Measurements from ENCODE around the gene FYN.
"Not testable (repeated sequence)": the region's sequence is repeated elsewhere in the genome, so short reads cannot be mapped to it uniquely, and the experiment has no call there.

FYN gene

DNA sequence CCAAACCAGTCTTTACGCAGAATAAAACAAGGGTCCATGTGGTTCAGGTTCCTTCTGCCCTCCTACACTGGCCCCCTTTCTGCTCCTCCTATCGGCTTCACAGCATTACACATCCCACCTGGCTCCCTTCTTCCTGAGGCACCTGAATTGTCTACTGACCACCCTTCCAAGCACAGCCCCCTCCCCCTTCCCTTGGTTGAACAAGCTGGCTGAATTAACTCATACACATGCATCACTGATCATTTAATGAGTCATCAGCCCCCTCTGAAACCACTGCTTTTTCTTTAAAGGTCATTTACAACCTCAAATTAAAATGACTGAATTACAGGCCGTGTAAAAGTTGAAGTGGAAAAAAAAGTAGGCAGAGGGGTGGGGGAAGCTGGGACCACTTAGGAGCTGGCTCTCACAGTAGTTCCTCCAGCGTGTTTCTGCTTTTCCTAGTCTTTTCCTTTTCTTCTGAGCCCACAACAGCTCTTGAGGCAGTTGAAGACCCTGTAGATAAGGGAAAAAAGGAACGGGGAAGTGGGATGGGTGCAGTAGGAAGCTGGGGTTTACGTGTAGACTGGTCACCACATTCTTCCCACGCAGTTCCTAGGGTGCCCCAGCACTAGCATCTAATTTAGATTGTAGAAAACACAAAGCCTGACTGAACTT is 67.6 kb downstream of the FYN start:
- DNase-seq, result peak; percentile 79

DNA sequence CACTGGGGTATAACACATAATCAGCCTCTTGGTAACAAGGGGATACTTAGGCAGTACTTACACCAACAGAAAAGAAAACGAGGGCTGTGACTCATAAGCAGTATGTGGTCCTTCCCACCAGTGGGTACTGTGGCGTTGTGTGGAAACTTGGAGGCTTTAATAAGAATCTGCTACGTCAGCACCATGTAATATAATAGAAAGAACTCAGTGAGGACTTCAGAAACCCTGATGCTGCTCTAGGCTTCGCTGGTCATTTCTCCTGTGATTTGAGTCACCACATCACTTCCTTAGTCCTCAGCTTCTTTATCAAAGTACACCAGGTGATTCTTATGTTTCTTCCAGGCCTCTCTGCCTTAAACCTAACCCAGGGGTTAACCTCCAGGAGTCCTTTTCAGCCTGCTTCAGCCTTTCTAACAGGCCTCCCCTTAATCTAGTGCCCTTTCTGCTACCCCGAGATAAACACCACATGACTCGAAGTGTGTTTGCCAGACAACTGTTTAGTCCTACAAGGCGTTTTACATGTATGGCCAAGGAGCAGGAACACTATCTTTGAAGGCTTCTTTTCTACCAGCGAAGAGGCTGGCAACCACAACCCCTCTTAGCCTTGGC is 68.5 kb downstream of the FYN start:
- peak; percentile 74 for DNase-seq

- no peak for DNase-seq
These were observed 69.4 kb downstream of the FYN start for GRCh38 chr6:111803804-111804203.

DNA sequence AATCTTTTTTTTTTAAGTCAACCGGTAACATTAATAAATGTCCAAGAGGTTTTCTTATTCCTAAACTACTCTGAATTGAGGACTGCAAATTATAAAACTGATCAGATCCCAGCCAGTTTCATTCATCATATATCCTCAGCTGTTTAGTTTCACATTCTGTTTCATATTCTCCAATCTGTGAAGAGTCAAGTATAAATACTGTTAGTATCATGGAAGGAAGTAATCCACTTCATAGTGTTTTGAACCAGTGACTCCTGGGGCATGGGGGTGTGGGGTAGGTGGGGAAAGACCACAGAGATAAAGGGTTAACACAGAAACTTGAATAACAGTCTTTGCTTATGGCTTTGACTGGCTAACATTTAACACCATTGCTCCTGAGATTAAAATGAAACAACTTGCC is 69.9 kb downstream of the FYN start:
- DNase-seq, result no peak

DNA sequence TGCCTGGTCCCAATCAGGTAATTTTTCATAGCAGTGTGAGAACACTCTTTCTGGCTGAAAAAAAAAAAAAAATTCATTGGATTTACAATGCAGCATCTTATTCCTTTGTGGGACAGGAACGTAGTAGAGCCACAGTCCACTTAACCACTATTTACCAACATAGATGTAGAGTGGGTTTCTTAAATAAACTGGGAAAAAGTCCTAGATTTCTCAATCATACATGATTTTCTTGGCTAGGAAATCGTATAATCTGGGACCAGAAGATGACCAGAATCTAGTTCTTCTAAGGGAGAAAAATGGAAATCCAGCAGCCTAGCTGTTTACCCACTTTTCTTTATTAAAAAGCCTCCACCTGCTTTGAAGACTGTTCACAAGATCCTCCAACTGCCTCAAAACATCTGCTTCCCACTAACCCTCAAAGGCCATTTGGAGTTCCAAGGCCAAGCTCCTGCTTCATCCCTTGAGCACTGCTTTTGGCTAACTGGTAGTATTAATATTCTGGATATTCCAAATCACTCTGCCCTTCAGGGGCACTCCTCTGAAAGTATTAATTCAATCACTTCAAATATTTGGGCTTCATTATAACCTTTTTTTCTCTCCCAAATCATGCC is 70.4 kb downstream of the FYN start:
- no peak for DNase-seq

DNA sequence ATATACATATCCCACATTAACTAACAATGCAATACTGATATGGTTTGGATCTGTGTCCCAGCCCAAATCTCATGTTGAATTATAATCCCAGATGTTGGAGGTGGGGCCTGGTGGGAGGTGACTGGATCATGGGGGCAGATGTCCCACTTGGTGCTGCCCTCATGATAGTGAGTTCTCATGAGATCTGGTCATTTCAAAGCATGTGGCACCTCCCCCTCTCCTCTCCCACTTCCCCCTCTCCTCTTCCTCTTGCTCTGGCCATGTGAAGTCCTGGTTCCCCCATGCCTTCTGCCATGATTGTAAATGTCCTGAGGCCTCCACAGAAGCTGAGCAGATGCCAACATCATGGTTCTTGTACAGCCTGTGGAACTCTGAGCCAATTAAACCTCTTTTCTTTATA is 71.2 kb downstream of the FYN start:
- DNase-seq, result no peak

- peak; percentile 60 for DNase-seq
These were observed 72.4 kb downstream of the FYN start for GRCh38 chr6:111800821-111801220.

DNA sequence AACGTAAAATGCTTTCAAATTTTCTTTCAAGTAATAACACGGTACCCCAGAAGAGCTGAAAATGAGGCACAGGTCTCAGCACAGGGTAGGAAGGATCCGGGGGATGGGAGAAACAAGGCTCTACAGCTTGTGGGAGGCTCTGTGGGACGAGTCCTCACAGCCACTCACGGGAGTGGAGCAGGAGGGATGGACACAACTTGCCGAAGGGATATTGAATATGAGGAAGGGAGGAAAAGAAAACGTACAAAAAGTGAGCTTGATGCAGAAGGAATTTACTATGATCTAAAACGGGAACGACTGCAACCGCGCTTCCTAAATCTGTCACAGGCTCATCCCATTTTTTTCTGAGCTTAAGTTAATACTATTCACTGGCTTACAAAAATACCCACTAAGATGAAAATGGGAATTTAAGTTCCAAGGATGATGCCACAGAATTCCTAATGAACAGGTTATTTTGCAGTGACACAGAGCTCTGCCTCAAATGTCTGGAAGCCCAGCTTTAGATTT is 72.9 kb downstream of the FYN start:
- DNase-seq, result no peak

DNA sequence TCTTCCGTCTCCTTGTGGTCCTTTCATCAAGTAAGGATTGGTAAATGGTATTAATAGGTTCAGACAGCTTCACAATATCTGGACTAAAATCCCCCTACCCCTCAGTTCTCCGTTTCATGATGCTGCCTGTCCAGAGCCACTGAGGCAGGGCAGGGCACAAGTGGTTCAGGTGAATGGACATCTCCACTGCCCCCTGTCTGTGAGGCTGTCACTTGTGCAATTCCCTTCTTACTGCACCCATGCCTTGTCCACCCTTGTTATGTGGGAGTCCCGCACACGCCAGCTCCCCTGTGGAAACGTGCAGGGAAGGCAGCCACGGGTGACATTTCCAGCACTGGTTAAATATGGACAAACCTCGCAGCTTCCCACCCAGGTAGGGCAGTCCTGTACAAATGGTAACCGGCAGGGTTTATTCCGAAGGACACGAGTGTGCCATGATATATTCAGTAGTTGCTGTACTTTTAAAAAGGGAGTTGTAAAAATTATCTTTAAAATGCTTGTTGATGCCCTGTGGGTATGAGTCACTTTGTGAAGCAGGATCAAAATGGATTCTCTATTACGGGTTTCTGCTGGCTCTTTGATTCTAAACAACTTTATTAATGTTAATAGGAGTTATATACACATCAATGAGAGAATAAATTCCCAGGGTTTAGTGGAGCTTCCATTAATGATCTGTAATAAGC is 73.5 kb downstream of the FYN start:
- no peak for DNase-seq

DNA sequence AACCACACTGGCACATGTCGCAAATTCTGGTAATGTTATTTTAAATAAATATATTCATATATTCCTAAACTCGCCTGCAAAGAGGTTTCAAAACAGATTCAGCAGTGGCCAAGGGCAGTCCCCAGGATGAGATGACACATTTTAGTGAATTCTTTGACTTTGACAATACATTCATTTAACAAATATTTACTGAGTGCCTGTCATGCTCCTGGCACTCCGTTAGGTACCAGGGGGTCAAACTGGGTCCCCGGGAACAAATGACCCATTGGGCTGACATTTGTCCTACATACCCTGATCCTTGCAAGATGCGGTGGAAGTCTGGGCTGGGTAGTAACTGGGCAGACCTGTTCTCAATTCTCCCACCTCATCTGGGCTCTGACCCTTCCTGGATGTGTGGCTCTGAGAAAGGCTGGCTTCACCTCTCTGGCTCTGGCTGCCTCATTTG is 74.9 kb downstream of the FYN start:
- DNase-seq, result no peak

DNA sequence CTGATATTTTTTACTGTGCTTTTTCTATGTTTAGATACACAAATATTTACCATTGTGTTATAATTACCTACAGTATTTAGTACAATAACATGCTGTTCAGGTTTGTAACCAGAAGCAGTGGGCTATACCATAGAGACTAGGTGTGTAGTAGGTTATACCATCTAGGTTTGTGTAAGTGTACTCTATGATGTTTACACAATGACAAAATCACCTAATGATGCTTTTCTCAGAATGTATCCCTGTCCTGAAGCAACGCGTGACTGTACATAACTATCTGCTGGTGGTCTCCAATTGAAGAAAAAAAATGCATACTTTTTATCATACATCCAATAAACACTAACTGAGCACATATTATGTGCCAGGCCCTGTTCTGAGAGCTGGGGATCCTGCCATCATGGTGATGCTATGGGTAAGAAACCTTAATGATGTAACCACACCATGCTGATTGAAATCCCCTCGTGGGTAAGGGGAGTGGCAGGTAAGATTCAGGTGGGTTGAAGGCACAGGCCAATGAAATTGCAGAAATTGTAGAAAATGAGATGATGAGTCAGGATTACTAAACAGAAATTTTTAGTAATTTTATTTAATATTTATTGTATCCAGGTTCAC is 76.8 kb downstream of the FYN start:
- no peak for DNase-seq

DNA sequence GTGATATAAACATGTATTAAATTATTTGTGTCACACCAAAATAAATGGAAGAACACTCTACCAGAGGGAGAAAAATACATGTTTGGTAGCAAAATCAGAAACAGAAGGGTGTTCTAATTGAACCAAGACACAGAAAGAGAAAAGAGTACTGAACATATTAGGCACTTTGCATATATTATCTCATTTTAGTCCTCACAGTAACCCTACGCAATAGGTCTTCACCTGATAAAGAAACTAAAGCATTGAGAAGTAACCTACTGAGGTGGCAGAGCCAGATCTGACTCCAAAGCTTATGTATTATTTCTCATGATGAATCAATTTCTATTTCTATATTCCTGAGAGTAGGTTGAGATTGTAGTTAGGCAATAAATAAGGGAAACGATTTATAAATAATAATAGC is 77.7 kb downstream of the FYN start:
- no peak for DNase-seq

DNA sequence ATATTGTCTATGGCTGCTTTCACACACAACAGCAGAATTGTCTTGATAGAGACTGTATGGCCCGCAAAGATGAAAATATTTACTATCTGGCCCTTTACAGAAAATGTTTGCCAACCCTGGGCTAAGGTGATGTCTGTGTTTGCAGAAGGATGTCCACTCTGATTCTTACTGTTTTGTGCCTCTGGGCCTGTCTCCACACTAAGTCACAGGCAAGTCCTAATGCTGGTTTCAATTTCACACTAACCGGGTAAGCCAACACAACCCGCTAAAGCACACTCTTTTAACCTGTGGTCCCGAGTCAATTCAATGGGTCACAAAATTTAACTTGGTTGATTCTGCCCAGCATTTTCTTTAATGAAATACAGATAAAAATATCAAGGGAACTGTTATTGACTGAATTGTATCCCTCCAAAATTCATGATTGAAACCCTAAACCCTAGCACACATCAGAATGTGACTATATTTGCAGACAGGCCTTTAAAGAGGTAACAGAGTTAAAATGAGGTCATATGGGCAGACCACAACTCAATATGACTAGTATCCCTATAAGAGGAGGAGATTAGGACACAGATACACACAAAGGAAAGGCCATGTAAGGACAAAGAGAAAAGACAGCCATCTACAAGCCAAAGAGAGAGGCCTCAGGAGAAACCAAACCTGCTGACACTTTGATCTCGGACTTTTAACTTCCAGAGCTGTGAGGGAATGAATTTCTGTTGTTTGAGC is 78.4 kb downstream of the FYN start:
- no peak for DNase-seq

- no peak for DNase-seq
These were observed 79.0 kb downstream of the FYN start for GRCh38 chr6:111794300-111794699.

DNA sequence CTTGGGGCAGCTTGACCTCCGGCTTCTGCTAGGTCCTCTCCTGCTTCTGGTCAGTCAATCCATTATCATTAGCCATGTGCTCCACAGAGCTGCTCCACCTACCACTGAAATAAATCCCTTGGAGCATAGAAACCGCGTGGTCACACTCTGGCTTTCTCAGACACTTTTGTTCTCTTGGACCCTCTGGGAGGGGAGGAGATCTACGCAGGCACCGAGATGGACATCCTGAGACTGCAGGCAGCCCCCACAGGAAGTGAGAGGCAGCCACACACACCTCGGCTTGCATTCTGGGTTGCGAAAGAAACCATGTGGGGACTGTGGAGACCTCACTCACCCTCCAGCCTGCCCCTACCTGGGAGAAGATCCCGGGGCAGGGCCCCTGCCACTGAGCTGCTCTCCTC is 79.5 kb downstream of the FYN start:
- no peak for DNase-seq

DNA sequence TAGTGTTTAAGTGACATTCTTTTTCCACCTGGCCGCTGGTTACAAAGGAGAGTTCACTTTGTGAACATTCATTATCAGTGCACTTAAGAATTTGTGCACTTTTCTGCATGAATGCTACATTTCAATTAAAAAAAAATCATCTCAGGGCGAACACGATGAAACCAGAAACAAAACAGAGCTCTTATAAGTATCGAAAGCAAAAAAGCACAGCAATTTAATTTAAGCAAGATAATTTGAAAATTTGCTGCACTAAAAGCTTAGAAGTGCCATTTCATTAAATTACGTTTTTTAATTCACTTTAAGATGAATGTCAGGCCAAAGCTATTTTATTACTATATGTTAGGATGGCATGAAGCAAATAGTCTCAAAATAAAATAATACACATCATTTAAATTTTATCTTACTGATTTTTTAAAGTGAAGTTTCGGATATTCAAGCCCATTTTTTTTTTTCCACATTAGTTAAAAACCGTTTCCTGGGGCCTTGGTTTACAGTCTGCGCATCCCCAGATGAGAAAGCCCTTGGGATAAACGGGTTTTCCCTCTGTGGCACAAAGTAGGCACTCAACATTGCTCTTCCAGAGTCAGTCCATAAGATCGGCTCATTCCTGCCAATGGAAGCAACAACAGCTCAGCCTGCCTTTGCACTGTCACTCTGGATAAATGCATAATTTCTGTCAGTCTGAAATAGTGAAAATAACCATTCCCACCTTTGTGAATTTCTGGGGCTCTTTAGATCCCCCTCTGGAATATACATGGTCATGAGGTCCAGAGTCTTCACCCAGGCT is 80.1 kb downstream of the FYN start:
- no peak for DNase-seq

DNA sequence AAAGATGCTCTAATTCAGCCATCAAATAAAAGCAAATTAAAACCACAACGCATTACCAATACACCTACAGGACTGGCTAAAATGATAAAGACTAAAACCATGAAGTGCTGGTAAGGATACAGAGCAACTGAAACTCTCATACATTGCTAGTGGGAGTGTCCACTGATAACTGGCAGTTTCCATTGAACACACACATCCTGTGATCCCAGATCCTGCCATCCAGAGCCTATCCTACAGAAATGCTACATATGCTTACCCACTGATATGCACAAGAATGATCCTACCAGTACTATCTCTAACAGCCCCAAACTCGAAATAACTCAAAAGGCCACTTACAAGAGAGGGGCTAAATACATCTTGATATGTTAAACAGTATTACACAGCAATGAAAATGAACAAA is 81.0 kb downstream of the FYN start:
- DNase-seq, result no peak

GRCh38 chr6:111791415-111791814 is 81.8 kb downstream of the FYN start:
- peak; percentile 52 for DNase-seq

DNA sequence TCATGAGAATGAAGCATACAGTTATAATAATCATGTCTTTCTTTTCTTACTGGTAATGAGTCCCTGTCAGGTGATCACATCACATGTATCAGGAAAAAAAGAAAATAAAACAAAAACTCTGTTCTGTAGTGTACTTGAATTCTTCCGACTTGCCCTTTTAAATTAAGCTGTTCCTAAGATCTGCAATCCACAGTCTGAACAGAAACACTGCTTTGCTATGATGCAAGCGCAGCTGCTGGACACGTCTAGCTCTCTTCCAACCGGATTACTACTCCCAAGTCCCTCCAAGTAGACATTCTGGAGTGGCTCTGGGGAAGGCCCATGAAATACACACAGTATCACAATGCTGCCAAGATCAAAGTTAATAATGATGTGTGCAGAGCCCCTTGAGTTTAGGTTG is 83.7 kb downstream of the FYN start:
- DNase-seq, result peak; percentile 59

GRCh38 chr6:111788379-111789276 is 84.6 kb downstream of the FYN start:
- no peak for DNase-seq

DNA sequence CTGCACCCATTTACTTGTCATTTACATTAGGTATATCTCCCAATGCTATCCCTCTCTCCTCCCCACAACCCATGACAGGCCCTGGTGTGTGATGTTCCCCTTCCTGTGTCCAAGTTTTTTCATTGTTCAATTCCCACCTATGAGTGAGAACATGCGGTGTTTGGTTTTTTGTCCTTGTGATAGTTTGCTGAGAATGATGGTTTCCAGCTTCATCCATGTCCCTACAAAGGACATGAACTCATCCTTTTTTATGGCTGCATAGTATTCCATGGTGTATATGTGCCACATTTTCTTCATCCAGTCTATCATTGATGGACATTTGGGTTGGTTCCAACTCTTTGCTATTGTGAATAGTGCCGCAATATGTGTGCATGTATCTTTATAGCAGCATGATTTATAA is 87.1 kb downstream of the FYN start:
- not testable (repeated sequence) for DNase-seq

Data from fibroblast of upper back skin (primary cell).